MM.1S (cell line): ENCODE data around the gene ERC2.

Source experiments
- EZH2phosphoT487 ChIP-seq: fragments of 300-600 bp; sonication (generic); IDR thresholded peaks from 2 replicates; pipeline ENCODE4 v1.6.1; 2018; ENCODE audit warnings: antibody characterized with exemption, low read length
- TF ChIP-seq, protein P1 (sequence below): fragments of 300-600 bp; sonication (generic); IDR thresholded peaks from 2 replicates; pipeline ENCODE4 v1.5.1; 2016; ENCODE audit warnings: antibody characterized with exemption, low read length, mixed read lengths

DNA sequence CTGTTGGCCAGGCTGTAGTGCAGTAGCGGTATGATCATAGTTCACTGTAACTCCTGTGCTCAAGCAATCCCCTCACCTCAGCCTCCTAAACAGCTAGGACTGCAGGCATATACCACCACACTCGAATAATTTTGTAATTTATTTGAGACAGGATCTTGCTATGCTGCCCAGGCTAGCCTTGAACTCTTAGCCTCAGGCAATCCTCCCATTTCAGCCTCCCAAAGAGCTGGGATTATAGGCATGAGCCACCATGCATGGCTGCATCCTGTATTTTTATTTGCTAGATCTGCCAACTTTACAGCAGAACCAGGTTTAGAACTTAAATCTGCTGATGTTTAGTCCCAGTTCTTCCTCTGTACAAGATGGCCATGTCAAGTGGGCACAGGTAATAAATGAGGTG lies 69.6 kb downstream of the ERC2 start:
- TF ChIP-seq, protein P1, sequence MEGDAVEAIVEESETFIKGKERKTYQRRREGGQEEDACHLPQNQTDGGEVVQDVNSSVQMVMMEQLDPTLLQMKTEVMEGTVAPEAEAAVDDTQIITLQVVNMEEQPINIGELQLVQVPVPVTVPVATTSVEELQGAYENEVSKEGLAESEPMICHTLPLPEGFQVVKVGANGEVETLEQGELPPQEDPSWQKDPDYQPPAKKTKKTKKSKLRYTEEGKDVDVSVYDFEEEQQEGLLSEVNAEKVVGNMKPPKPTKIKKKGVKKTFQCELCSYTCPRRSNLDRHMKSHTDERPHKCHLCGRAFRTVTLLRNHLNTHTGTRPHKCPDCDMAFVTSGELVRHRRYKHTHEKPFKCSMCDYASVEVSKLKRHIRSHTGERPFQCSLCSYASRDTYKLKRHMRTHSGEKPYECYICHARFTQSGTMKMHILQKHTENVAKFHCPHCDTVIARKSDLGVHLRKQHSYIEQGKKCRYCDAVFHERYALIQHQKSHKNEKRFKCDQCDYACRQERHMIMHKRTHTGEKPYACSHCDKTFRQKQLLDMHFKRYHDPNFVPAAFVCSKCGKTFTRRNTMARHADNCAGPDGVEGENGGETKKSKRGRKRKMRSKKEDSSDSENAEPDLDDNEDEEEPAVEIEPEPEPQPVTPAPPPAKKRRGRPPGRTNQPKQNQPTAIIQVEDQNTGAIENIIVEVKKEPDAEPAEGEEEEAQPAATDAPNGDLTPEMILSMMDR = no peak
- TF ChIP-seq EZH2phosphoT487 = no peak
